ENCODE data around the gene GRM8.

DNA sequence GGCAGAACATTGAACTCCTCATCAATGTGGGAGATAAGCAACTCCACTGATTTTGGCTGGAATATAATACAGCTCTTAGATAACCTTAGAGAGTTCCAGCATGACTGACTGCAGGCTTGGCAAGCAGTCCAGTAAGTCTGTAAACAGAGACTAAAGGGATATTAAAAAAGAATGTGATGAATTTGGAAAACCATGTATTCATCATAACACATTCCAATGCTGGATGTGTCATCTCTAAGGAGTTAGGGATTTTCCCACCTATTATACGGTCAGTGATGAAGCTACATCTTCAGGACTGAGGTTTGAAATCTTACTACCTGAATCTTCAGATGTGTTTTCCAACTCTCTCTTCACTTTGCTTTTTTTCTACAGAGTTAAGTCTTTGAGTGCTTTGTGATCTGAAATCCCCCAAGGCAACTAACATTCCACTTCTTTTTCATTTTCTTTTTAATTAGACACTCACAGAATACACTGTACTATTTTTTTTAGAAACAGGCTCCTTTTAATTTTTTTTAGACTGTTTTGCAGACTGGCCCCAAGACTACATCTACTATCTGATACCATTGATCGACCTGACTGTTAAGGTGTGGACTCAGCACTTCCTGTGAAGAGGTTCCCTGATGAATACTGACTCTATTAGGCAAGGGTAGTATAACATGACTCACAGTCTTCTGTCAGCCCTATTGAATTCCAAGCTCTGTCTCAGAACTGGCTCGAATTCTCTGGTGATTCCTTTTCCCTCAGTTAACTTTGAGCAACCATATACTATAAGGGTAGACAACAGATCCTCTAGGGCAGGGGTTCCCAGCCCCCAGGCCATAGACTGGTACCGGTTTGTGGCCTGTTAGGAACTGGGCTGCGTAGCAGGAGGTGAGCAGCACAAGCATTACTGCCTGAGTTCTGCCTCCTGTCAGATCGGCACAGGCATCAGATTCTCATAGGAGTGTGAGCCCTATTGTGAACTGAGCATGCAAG, 678.2 kb downstream of the GRM8 start:
- no peak for TF ChIP-seq POLR2A (IDR thresholded peaks at IDR 0.05)
- TF ChIP-seq, protein P1, sequence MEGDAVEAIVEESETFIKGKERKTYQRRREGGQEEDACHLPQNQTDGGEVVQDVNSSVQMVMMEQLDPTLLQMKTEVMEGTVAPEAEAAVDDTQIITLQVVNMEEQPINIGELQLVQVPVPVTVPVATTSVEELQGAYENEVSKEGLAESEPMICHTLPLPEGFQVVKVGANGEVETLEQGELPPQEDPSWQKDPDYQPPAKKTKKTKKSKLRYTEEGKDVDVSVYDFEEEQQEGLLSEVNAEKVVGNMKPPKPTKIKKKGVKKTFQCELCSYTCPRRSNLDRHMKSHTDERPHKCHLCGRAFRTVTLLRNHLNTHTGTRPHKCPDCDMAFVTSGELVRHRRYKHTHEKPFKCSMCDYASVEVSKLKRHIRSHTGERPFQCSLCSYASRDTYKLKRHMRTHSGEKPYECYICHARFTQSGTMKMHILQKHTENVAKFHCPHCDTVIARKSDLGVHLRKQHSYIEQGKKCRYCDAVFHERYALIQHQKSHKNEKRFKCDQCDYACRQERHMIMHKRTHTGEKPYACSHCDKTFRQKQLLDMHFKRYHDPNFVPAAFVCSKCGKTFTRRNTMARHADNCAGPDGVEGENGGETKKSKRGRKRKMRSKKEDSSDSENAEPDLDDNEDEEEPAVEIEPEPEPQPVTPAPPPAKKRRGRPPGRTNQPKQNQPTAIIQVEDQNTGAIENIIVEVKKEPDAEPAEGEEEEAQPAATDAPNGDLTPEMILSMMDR (IDR thresholded peaks at IDR 0.05): no peak

Measured in stomach (tissue), 4 donors.